ENCODE measurements around the gene SLC35A3.

SLC35A3 gene

DNA sequence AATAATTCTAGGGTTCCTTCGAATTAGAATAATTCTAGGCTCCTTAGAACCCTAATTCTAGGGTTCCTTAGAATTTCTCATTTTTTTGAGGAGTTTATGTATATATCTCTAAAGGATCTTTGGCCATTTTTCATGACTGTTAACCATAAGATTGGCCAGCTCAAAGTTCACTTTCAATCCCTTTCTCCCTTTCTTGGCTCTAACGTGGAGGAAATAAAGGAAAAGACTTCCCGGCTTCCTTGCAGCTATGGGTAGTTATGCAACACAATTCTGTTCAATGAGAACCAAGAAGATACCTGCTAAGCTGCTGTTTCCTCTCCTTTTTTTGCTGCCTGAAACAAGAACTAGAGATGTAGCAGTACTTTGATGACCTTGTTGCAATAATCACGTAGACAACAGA, 27.2 kb downstream of the SLC35A3 start:
- H3K79me2 ChIP-seq (ENCODE audit: insufficient read depth, low read length): peaks cover 13% of the 10 kb centered on the region; the same call in 1 of the 2 replicates
- H3K9me3 ChIP-seq (ENCODE audit: insufficient read depth, low read depth, low read length): peaks cover 6% of the 10 kb centered on the region; the same call in 1 of the 2 replicates
- H3K9ac ChIP-seq (ENCODE audit: low read depth, low read length, poor library complexity, severe bottlenecking): no peak overlapping the region
- no peak for TF ChIP-seq EZH2phosphoT487 (IDR thresholded peaks at IDR 0.05; ENCODE audit: borderline replicate concordance)
- TF ChIP-seq, protein P1, sequence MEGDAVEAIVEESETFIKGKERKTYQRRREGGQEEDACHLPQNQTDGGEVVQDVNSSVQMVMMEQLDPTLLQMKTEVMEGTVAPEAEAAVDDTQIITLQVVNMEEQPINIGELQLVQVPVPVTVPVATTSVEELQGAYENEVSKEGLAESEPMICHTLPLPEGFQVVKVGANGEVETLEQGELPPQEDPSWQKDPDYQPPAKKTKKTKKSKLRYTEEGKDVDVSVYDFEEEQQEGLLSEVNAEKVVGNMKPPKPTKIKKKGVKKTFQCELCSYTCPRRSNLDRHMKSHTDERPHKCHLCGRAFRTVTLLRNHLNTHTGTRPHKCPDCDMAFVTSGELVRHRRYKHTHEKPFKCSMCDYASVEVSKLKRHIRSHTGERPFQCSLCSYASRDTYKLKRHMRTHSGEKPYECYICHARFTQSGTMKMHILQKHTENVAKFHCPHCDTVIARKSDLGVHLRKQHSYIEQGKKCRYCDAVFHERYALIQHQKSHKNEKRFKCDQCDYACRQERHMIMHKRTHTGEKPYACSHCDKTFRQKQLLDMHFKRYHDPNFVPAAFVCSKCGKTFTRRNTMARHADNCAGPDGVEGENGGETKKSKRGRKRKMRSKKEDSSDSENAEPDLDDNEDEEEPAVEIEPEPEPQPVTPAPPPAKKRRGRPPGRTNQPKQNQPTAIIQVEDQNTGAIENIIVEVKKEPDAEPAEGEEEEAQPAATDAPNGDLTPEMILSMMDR (conservative IDR thresholded peaks at IDR 0.05; ENCODE audit: low read length): no peak
- H3F3A ChIP-seq (ENCODE audit: low read depth): no peaks in the 10 kb centered on the region
- no peaks in the 10 kb centered on the region for H3K27me3 ChIP-seq (ENCODE audit: insufficient read depth, low read length, poor library complexity, severe bottlenecking)
- H3K4me2 ChIP-seq (ENCODE audit: low read depth, low read length, poor library complexity, severe bottlenecking): no peak overlapping the region
- H4K20me1 ChIP-seq (ENCODE audit: insufficient read depth, low read length, poor library complexity, severe bottlenecking): no peaks in the 10 kb centered on the region
- no peaks in the 10 kb centered on the region for H3K9me2 ChIP-seq (replicated peaks; ENCODE audit: low read depth, low read length)
- H2AFZ ChIP-seq (ENCODE audit: low read length): no peak overlapping the region
- peaks cover 41% of the 10 kb centered on the region for H3K36me3 ChIP-seq (ENCODE audit: insufficient read depth, low read length)
- no peaks in the 10 kb centered on the region for H3K4me1 ChIP-seq (ENCODE audit: insufficient read depth, low read length, poor library complexity, severe bottlenecking)
- no peak overlapping the region for H3K4me3 ChIP-seq (ENCODE audit: low read length, poor library complexity, severe bottlenecking)

DNA sequence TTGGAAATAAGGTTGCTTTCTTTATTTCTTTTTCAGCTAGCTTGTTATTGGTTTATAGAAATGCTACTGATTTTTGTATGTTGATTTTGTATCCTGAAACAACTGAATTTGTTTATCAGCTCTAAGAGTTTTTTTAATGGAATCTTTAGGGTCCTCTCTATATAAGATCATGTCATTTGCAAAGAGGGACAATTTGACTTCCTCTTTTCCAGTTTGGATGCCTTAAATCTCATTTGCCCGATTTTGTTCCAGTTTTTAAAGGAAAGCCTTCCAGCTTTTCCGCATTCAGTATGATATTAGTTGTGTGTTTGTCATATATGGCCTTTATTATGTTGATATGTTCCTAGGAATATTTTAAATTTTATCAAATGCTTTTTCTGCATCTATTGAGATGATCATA, 31.7 kb downstream of the SLC35A3 start:
- no peak for TF ChIP-seq EZH2phosphoT487 (IDR thresholded peaks at IDR 0.05; ENCODE audit: borderline replicate concordance)
- TF ChIP-seq, protein P1 (conservative IDR thresholded peaks at IDR 0.05; ENCODE audit: low read length): no peak
- Histone ChIP-seq H3K79me2 (ENCODE audit: insufficient read depth, low read length) (peaks cover 29% of the 10 kb centered on the region; the same call in 1 of the 2 replicates), H3K36me3 (ENCODE audit: insufficient read depth, low read length) (peaks cover 9% of the 10 kb centered on the region; the same call in 1 of the 2 replicates), H3F3A (ENCODE audit: low read depth) (no peaks in the 10 kb centered on the region), H3K9me2 (replicated peaks; ENCODE audit: low read depth, low read length) (no peaks in the 10 kb centered on the region), H3K27me3 (ENCODE audit: insufficient read depth, low read length, poor library complexity, severe bottlenecking) (no peaks in the 10 kb centered on the region), H3K4me3 (ENCODE audit: low read length, poor library complexity, severe bottlenecking) (no peak overlapping the region), H3K9ac (ENCODE audit: low read depth, low read length, poor library complexity, severe bottlenecking) (no peak overlapping the region), H2AFZ (ENCODE audit: low read length) (no peak overlapping the region), H3K9me3 (ENCODE audit: insufficient read depth, low read depth, low read length) (no peaks in the 10 kb centered on the region), H3K4me1 (ENCODE audit: insufficient read depth, low read length, poor library complexity, severe bottlenecking) (no peaks in the 10 kb centered on the region), H3K4me2 (ENCODE audit: low read depth, low read length, poor library complexity, severe bottlenecking) (no peak overlapping the region), H4K20me1 (ENCODE audit: insufficient read depth, low read length, poor library complexity, severe bottlenecking) (no peaks in the 10 kb centered on the region)

DNA sequence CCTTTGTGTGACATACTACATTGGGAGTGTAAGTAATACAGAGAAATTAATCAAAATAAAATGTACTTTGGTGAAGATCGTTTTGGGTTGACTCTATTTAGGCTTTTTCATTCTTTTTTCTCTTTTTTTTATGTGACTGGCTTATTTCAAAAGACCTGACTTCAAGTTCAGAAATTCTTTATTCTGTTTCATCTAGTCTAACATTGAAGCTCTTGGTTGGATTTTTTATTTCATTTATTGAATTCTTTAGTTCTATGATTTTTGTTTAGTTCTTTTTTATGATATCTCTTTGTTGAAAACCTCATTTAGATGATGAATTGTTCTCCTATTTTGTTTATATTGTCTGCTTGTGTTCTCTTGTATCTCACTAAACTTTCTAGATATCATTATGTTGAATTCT, 35.6 kb downstream of the SLC35A3 start:
- no peaks in the 10 kb centered on the region for H3K9me3 ChIP-seq (ENCODE audit: insufficient read depth, low read depth, low read length)
- no peak overlapping the region for H3K9ac ChIP-seq (ENCODE audit: low read depth, low read length, poor library complexity, severe bottlenecking)
- H3K4me3 ChIP-seq (ENCODE audit: low read length, poor library complexity, severe bottlenecking): no peak overlapping the region
- peaks cover 32% of the 10 kb centered on the region; the same call in 1 of the 2 replicates for H3K79me2 ChIP-seq (ENCODE audit: insufficient read depth, low read length)
- H3K27me3 ChIP-seq (ENCODE audit: insufficient read depth, low read length, poor library complexity, severe bottlenecking): no peaks in the 10 kb centered on the region
- no peaks in the 10 kb centered on the region for H4K20me1 ChIP-seq (ENCODE audit: insufficient read depth, low read length, poor library complexity, severe bottlenecking)
- H3K9me2 ChIP-seq (replicated peaks; ENCODE audit: low read depth, low read length): no peaks in the 10 kb centered on the region
- H3F3A ChIP-seq (ENCODE audit: low read depth): no peaks in the 10 kb centered on the region
- peaks cover 18% of the 10 kb centered on the region; the same call in 1 of the 2 replicates for H3K36me3 ChIP-seq (ENCODE audit: insufficient read depth, low read length)
- H3K4me1 ChIP-seq (ENCODE audit: insufficient read depth, low read length, poor library complexity, severe bottlenecking): no peaks in the 10 kb centered on the region
- H3K4me2 ChIP-seq (ENCODE audit: low read depth, low read length, poor library complexity, severe bottlenecking): no peak overlapping the region
- TF ChIP-seq, protein P1 (conservative IDR thresholded peaks at IDR 0.05; ENCODE audit: low read length): no peak
- TF ChIP-seq EZH2phosphoT487 (IDR thresholded peaks at IDR 0.05; ENCODE audit: borderline replicate concordance): no peak
- no peak overlapping the region for H2AFZ ChIP-seq (ENCODE audit: low read length)
